GM21360 (cell line): ENCODE measurements around the gene DPAGT1.
"Not testable (repeated sequence)": the region's sequence is repeated elsewhere in the genome, so short reads cannot be mapped to it uniquely, and the experiment has no call there.

ENCODE experiments used
- ATAC-seq: cut with Tn5 transposase; IDR thresholded peaks from one replicate; pipeline ENCODE4 v1.9.1; 2021; ENCODE audit warnings: mild to moderate bottlenecking, moderate library complexity; ENCODE audit not compliant: unreplicated experiment

The DPAGT1 gene

GRCh38 chr11:119116235-119116594 is 14.6 kb upstream of the DPAGT1 start:
- no peak for ATAC-seq

GRCh38 chr11:119115484-119116234 is 14.0 kb upstream of the DPAGT1 start:
- ATAC-seq = no peak

DNA sequence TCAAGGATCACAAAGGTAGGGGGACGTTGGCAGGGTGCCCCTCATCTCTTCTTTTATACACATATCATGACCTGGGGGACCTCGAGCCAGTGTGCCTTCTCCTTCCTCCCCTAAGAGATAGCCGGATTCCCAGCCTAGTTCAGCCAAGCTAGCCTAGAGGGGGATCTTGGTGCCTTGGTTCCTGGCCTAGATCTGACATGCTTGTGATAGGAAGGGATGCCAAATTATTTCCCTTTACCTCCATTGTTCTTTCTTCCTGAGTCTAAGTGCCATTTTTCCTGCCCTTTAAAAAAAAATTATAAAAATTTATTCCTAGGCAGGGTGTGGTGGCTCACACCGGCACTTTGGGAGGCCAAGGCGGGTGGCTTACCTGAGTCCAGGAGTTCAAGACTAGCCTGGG is 12.7 kb upstream of the DPAGT1 start:
- no peak for ATAC-seq

- no peak for ATAC-seq
These were observed 12.1 kb upstream of the DPAGT1 start for GRCh38 chr11:119113716-119114115.

DNA sequence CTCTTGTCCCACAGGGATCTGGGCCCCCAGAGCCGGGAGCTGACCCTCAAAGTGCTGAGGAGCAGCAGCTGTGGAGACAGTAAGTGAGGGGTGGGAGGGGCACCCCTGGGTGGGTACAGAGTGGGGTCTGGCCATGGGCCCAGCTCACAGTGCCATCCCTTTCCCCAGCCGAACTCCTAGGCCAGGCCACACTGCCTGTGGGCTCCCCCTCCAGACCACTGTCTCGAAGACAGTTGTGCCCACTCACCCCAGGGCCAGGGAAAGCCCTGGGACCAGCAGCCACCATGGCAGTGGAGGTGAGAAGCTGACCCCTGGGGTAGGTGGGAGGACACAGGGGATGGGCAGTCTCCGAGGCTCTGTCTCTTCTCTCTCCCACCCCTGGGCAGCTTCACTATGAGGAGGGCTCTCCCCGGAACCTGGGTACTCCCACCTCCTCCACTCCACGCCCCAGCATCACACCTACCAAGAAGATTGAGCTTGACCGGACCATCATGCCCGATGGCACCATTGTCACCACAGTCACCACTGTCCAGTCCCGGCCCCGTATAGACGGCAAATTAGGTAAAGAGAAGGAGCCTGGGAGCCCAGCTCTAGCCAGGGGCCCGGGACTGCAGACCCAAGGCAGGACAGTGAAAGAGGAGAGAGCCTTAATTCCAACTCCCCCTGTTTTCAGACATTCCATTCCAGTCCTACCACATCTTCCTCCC is 10.8 kb upstream of the DPAGT1 start:
- ATAC-seq = no peak

DNA sequence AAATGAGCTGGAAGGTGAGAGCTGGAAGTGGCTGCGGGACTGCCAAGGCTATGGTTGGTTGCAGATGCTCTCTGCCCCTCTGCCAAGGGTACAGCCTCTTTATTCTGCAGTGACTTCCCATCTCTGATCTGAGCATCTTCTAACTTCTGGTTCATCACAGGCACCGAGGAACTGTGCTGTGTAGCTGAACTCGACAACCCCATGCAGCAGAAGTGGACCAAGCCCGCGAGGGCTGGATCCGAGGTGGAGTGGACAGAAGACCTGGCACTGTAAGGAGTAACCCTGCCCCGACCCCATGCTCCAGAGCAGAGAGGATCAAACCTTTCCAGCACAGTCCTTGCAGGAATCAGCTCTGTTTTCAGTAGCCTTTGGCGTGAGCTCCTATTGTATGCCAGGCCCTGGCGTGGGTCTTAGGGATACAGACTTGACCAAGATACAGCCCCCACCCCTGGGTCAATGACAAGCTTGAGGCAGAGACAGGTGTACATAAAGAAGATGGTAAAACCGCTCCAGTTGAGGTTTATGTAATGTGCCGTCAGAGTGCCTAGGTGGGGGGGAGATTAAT is 9.8 kb upstream of the DPAGT1 start:
- no peak for ATAC-seq

- ATAC-seq = no peak
These were observed 8.8 kb upstream of the DPAGT1 start for GRCh38 chr11:119110439-119110838.

- no peak for ATAC-seq
These were observed 8.2 kb upstream of the DPAGT1 start for GRCh38 chr11:119109843-119110242.

DNA sequence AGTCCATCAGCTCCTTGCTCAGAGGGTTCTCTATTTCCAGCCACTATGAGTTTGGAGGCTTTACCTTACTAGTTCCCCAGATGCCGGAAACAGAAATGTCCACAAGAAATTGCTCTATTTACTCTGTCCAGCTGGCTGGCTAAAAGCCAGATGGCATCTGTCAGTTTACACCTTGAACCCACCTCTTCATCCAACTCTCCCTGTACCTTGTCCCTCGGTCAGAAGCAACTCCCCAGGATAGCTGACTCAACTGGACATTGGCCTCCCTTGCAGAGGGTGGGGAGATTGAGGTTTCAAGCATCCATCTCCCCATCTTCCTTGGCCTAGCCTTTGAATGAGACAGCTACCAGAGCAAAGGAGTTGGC is 7.2 kb upstream of the DPAGT1 start:
- no peak for ATAC-seq

- ATAC-seq = no peak
These were observed 6.6 kb upstream of the DPAGT1 start for GRCh38 chr11:119108146-119108856.

DNA sequence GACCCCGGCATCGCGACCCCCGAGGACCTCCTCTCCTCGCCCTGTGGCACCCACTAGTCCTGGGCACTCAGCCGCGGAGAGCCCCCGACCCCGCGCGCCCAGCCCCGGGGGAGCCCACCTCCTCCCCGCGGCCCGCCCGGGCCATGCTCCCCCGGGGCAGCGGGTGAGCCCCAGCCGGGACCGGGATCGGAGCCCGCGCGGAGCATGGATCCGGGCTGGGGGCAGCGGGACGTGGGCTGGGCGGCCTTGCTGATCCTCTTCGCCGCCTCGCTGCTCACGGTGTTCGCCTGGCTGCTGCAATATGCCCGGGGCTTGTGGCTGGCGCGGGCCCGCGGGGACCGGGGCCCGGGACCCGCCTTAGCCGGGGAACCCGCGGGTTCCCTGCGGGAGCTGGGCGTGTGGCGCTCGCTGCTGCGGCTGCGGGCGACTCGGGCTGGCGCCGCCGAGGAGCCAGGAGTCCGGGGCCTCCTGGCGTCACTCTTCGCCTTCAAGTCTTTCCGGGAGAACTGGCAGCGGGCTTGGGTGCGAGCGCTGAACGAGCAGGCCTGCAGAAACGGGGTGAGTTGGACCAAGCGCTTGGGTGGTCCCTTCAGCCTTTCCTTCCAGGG is 6.0 kb upstream of the DPAGT1 start:
- ATAC-seq = peak; percentile 21

- peak; percentile 65 for ATAC-seq
These were observed 5.2 kb upstream of the DPAGT1 start, which contains the start of gene C2CD2L for GRCh38 chr11:119106564-119107537. Gene C2CD2L, plus strand, starts transcription at chr11:119107344. Its CDS starts 398 bp downstream, at chr11:119107742.

DNA sequence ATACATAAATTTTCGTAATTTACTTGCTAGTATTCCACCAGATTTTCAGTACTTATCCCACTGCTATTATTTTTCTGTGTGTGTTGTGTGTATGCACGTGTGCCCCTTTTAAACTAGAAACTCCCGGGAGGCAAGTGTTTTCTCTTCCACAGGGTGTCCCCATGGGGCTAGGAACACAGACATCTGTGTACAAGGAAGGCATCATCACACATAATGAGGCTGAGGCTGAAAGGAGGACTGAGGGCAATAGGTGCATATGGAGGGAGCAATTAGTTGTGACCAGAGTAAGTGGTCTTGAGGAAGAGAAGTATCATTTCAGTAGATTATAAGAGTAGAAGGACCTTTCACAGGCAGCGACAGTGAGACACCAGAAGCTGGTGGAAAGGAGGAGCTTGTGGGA is 2.1 kb upstream of the DPAGT1 start:
- ATAC-seq = no peak

DNA sequence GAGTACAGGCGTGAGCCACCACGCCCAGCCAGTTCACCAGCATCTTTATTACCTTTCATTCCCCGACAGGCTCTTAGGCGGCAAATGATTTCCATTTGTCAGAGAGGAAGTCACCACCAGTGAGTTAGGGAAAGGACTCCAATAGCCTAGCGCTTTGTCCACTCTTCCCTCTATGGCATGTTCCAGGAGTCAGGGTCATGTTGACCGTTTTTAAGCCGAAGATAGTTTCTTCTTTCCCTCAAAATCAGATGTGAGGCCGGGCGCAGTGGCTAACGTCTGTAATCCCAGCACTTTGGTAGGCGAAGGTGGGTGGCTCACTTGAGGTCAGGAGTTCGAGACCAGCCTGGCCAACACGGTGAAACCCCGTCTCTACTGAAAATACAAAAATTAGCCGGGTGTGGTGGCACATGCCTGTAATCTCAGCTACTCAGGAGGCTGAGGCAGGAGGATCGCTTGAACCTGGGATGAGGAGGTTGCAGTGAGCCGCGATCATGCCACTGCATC is 1.6 kb upstream of the DPAGT1 start:
- ATAC-seq = not testable (repeated sequence)

- peak; percentile 6 for ATAC-seq
These were observed 477 bp downstream of the DPAGT1 start for GRCh38 chr11:119100994-119101758.

DNA sequence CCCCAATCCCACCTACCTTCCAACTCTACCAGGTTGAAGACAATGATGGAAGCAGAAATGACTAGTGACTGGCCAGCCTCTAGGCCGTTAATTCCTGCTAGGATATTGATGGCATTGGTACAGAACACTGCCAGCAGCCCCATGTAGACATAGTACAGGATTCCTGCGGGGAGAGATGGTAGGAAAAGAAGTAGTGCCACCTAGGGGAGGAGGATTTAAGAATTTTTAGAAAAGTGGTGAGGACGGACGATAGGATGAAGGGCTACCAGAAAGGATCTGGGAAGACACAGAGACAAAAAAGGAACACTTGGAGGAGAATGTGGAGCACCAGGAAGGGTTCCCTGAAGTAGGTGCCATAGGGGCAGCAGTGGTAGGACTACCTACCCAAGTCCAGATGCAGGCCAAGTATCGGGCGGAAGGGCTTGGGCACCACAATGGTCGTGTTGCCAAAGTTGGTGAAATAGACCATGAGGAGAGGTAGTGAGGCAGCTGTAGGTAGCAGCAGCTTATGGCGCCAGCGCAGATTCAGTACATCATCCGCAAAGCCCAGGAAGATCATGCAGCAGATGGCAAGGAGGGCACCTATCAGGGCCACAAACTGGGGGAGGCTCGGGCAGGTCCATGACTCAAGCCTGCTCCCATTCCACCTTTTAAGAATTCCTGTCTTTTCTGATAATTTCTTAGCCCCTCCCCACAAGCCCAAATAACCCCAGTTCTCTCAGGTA is 1.2 kb downstream of the DPAGT1 start:
- ATAC-seq = no peak

DNA sequence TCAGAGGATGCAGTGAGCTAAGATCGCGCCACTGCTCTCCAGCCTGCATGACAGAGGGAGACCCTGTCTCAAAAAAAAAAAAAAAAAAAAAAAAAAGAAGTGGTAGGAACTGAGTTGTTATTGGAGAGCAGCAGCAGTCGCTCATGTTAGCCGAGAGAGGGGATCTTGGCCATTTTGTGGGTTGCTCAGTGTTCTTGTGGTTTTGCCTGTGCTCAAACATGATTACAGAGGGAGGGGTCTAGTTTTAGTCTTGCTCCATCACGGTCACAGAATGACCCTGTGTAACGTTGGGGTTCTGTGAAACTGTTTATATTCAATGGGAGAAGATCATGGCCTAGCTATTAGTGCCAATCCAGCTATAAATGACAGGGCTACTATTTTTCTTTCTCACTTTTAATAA is 1.9 kb downstream of the DPAGT1 start:
- no peak for ATAC-seq
